H1 (cell line): ENCODE measurements around the gene PLXNB3. TPM values are rescaled to one million over a fixed set of nuclear protein-coding genes. Genes with fewer than 3 reads are reported as not detected.

Experiments used
- CTCF ChIA-PET: fragments of 300-600 bp; sonication (Branson Sonifier 250); formaldehyde crosslinking; loops from one replicate; lab custom pipeline; 2021; ENCODE audit not compliant: partially characterized antibody; lab: Charles Lee
- POLR2A ChIA-PET: fragments of 300-600 bp; sonication (Branson Sonifier 250); formaldehyde crosslinking; loops from one replicate; lab custom pipeline; 2021; ENCODE audit warnings: inconsistent platforms; ENCODE audit not compliant: partially characterized antibody; lab: Charles Lee
- DNase-seq, 2 experiments: peaks; one replicate each; pipeline versions ENCODE4 v3.0.0 to v3.0.0-alpha.2; 2010 to 2022; ENCODE audit warnings: low spot score in 2 of 2, low read depth in 1 of 2, mixed read lengths in 1 of 2
- FAIRE-seq: peaks from 2 replicates; lab custom pipeline; 2011; peaks lifted over from hg19 to GRCh38; lab: Jason Lieb, UNC
- H2AFZ ChIP-seq: 2 replicates; pipeline ENCODE4 v1.8.1; 2012; ENCODE audit warnings: low read length, inconsistent platforms
- H2AK5ac ChIP-seq: 2 replicates; pipeline ENCODE4 v1.6.1; 2013; ENCODE audit warnings: low read depth, low read length
- H2BK120ac ChIP-seq: replicated peaks from 2 replicates; pipeline ENCODE3; 2013; ENCODE audit warnings: low read depth, low read length, inconsistent platforms
- H2BK12ac ChIP-seq: 2 replicates; pipeline ENCODE4 v1.6.1; 2013; ENCODE audit warnings: low read depth, low read length
- H2BK15ac ChIP-seq: 2 replicates; pipeline ENCODE4 v1.6.1; 2013; ENCODE audit warnings: low read length
- H2BK20ac ChIP-seq: 2 replicates; pipeline ENCODE4 v1.6.1; 2013; ENCODE audit warnings: low read length
- H2BK5ac ChIP-seq: 2 replicates; pipeline ENCODE4 v1.6.1; 2013; ENCODE audit warnings: low read depth, low read length
- H3K14ac ChIP-seq: 2 replicates; pipeline ENCODE4 v1.6.1; 2013; ENCODE audit warnings: inconsistent platforms; ENCODE audit not compliant: insufficient read length
- H3K18ac ChIP-seq: 2 replicates; pipeline ENCODE4 v1.6.1; 2013; ENCODE audit warnings: low read length; ENCODE audit errors: extremely low read depth
- H3K23ac ChIP-seq: 2 replicates; pipeline ENCODE4 v1.6.1; 2013; ENCODE audit warnings: inconsistent platforms; ENCODE audit not compliant: insufficient read length
- H3K23me2 ChIP-seq: 2 replicates; pipeline ENCODE4 v1.6.1; 2013; ENCODE audit warnings: low read depth, low read length
- H3K27ac ChIP-seq: 2 replicates; pipeline ENCODE4 v1.6.1; 2011; ENCODE audit warnings: low read depth, low read length, inconsistent platforms
- H3K27me3 ChIP-seq, 4 experiments: replicated peaks in 1 of 4; 1 replicate in 1 of 4; 2 replicates in 3 of 4; pipeline versions ENCODE4 v1.6.1 to v1.8.1; 2011 to 2013; ENCODE audit warnings: low read length in 3 of 4, mild to moderate bottlenecking in 3 of 4, inconsistent platforms in 2 of 4, mixed read lengths in 2 of 4, moderate library complexity in 1 of 4; ENCODE audit not compliant: control insufficient read depth in 3 of 4, insufficient read depth in 3 of 4; ENCODE audit errors: extremely low read depth in 1 of 4
- H3K36me3 ChIP-seq, 4 experiments: 2 replicates each; pipeline versions ENCODE4 v1.6.1 to v1.8.1; 2011 to 2013; ENCODE audit warnings: mild to moderate bottlenecking in 4 of 4, low read length in 3 of 4, moderate library complexity in 2 of 4, control low read depth in 1 of 4, inconsistent platforms in 1 of 4; ENCODE audit not compliant: insufficient read depth in 4 of 4, control insufficient read depth in 2 of 4
- H3K4ac ChIP-seq: replicated peaks from 2 replicates; pipeline ENCODE3; 2013; ENCODE audit warnings: low read length, low read depth, mixed read lengths, inconsistent platforms; ENCODE audit not compliant: insufficient read length
- H3K4me1 ChIP-seq, 4 experiments: replicated peaks in 1 of 4; 1 replicate in 1 of 4; 2 replicates in 3 of 4; pipeline versions ENCODE4 v1.6.1 to v1.8.1; 2011 to 2013; ENCODE audit warnings: low read length in 3 of 4, inconsistent platforms in 2 of 4, mixed read lengths in 1 of 4; ENCODE audit not compliant: insufficient read depth in 4 of 4, control insufficient read depth in 3 of 4
- H3K4me2 ChIP-seq, 2 experiments: 2 replicates each; pipeline versions ENCODE4 v1.6.1 to v1.8.1; 2011 to 2013; ENCODE audit warnings: low read depth in 2 of 2, low read length in 2 of 2, control low read depth in 1 of 2, inconsistent platforms in 1 of 2, mild to moderate bottlenecking in 1 of 2; ENCODE audit not compliant: insufficient read depth in 1 of 2
- H3K4me3 ChIP-seq, 4 experiments: fragments of 200-600, 300-600 bp in 1 of 4; sonication (generic), shearing (Covaris generic), sonication (Bioruptor Twin) in 1 of 4; 2 replicates each; pipeline versions ENCODE4 v1.5.1 to v1.8.1; 2011 to 2016; ENCODE audit warnings: low read length in 4 of 4, low read depth in 3 of 4, control low read depth in 2 of 4, inconsistent platforms in 2 of 4, mild to moderate bottlenecking in 2 of 4, mixed read lengths in 1 of 4, moderate library complexity in 1 of 4; ENCODE audit not compliant: insufficient read depth in 2 of 4; ENCODE audit errors: extremely low read depth in 1 of 4
- H3K56ac ChIP-seq: replicated peaks from 2 replicates; pipeline ENCODE3; 2013; ENCODE audit warnings: low read depth, mild to moderate bottlenecking, mixed read lengths, low read length, inconsistent platforms; ENCODE audit not compliant: insufficient read length
- H3K79me1 ChIP-seq: 2 replicates; pipeline ENCODE4 v1.6.1; 2013; ENCODE audit warnings: low read depth, low read length, control low read depth
- H3K79me2 ChIP-seq, 2 experiments: 2 replicates each; pipeline versions ENCODE4 v1.6.1 to v1.8.1; 2012 to 2013; ENCODE audit warnings: low read length in 2 of 2, mild to moderate bottlenecking in 2 of 2, inconsistent platforms in 1 of 2; ENCODE audit not compliant: insufficient read depth in 2 of 2, control insufficient read depth in 1 of 2
- H3K9ac ChIP-seq, 4 experiments: replicated peaks in 1 of 4; 1 replicate in 1 of 4; 2 replicates in 3 of 4; pipeline versions ENCODE4 v1.6.1 to v1.8.1; 2011 to 2013; ENCODE audit warnings: low read depth in 3 of 4, low read length in 3 of 4, control low read depth in 2 of 4, mild to moderate bottlenecking in 2 of 4, moderate library complexity in 2 of 4, inconsistent platforms in 1 of 4; ENCODE audit errors: extremely low read depth in 1 of 4
- H3K9me3 ChIP-seq, 2 experiments: 2 replicates each; pipeline versions ENCODE4 v1.6.1 to v1.8.1; 2012 to 2013; ENCODE audit warnings: mild to moderate bottlenecking in 2 of 2, moderate library complexity in 2 of 2, control low read depth in 1 of 2, inconsistent platforms in 1 of 2, low read depth in 1 of 2, low read length in 1 of 2, mixed read lengths in 1 of 2; ENCODE audit not compliant: insufficient read depth in 2 of 2
- H4K20me1 ChIP-seq, 2 experiments: replicated peaks in 1 of 2; 2 replicates each; pipeline versions ENCODE3 to v1.8.1; 2011 to 2013; ENCODE audit warnings: inconsistent platforms in 2 of 2, low read length in 2 of 2, mild to moderate bottlenecking in 1 of 2; ENCODE audit not compliant: insufficient read depth in 2 of 2, control insufficient read depth in 1 of 2
- H4K5ac ChIP-seq: 2 replicates; pipeline ENCODE4 v1.6.1; 2013; ENCODE audit warnings: low read length, low read depth, mixed read lengths, inconsistent platforms; ENCODE audit not compliant: insufficient read length
- H4K8ac ChIP-seq: 2 replicates; pipeline ENCODE4 v1.8.0; 2013; ENCODE audit warnings: mild to moderate bottlenecking, moderate library complexity, low read length, inconsistent platforms; ENCODE audit not compliant: insufficient read depth; ENCODE audit errors: extremely low read depth
- H4K91ac ChIP-seq: replicated peaks from 2 replicates; pipeline ENCODE3; 2013; ENCODE audit warnings: low read length, mixed read lengths, inconsistent platforms; ENCODE audit not compliant: insufficient read length
- EP300 ChIP-seq, 2 experiments: IDR thresholded peaks; 1 replicate in 1 of 2; 2 replicates in 1 of 2; pipeline ENCODE4 v1.6.1; 2011 to 2012; ENCODE audit warnings: low read depth in 2 of 2, low read length in 2 of 2, mild to moderate bottlenecking in 2 of 2, borderline replicate concordance in 1 of 2, inconsistent platforms in 1 of 2, moderate library complexity in 1 of 2
- GTF2F1 ChIP-seq: IDR thresholded peaks from 2 replicates; pipeline ENCODE4 v1.6.1; 2012; ENCODE audit warnings: low read depth, low read length, improper control_type of control experiment, borderline replicate concordance
- HDAC6 ChIP-seq: IDR thresholded peaks from one replicate; pipeline ENCODE4 v1.7.1; 2012; ENCODE audit warnings: low read depth, mild to moderate bottlenecking, inconsistent platforms, low read length, moderate library complexity
- KDM1A ChIP-seq: fragments of 200-600, 300-600 bp; sonication (generic); IDR thresholded peaks from 2 replicates; pipeline ENCODE4 v1.7.1; 2016; ENCODE audit warnings: mild to moderate bottlenecking, low read length, borderline replicate concordance
- KDM5A ChIP-seq: fragments of 200-600 bp; IDR thresholded peaks from 2 replicates; pipeline ENCODE4 v1.7.1; 2012; ENCODE audit warnings: mild to moderate bottlenecking, low read length, inconsistent platforms, mixed read lengths
- MAFK ChIP-seq: IDR thresholded peaks from 2 replicates; pipeline ENCODE4 v1.6.1; 2012; ENCODE audit warnings: low read depth, mild to moderate bottlenecking, improper control_type of control experiment, low read length
- POU5F1 ChIP-seq: IDR thresholded peaks from 2 replicates; pipeline ENCODE4 v1.6.1; 2011; ENCODE audit warnings: low read depth, mild to moderate bottlenecking, low read length, moderate library complexity
- RAD21 ChIP-seq, 2 experiments: IDR thresholded peaks in 1 of 2; conservative IDR thresholded peaks in 1 of 2; 2 replicates each; pipeline ENCODE4 v1.6.1; 2011; ENCODE audit warnings: low read depth in 2 of 2, low read length in 2 of 2, improper control_type of control experiment in 1 of 2, inconsistent platforms in 1 of 2, mild to moderate bottlenecking in 1 of 2, moderate library complexity in 1 of 2
- SIX5 ChIP-seq: IDR thresholded peaks from 2 replicates; pipeline ENCODE4 v1.6.1; 2011; ENCODE audit warnings: mild to moderate bottlenecking, low read depth, low read length
- TAF7 ChIP-seq: optimal IDR thresholded peaks from 2 replicates; pipeline ENCODE3; 2011; ENCODE audit warnings: low read depth, mild to moderate bottlenecking, inconsistent platforms, low read length, moderate library complexity, borderline replicate concordance
- WGBS, 2 experiments: shearing (Covaris generic) in 1 of 2; methylation state at CpG; one replicate each; pipeline versions ENCODE4 v1.1.6 to v1.1.7; 2013 to 2015; ENCODE audit warnings: low lambda C conversion rate in 2 of 2, mixed read lengths in 2 of 2, inconsistent platforms in 1 of 2, low coverage in 1 of 2, missing lambda C conversion rate in 1 of 2; ENCODE audit not compliant: insufficient replicate concordance in 2 of 2, insufficient coverage in 1 of 2, insufficient read length in 1 of 2; ENCODE audit errors: extremely low coverage in 1 of 2, missing lambda C conversion rate in 1 of 2; 5-methylcytosine and 5-hydroxymethylcytosine counted together
- polyA plus RNA-seq, 7 experiments: library from polyadenylated mRNA; depleted of rRNA in 3 of 7; stranded (reverse) in 5 of 7; unstranded in 2 of 7; fragments of >200 nt in 5 of 7; fragments of 200-250 nt in 2 of 7; gene quantifications; 1 replicate in 5 of 7; 2 replicates in 1 of 7; 4 replicates in 1 of 7; pipeline versions ENCODE4 v1.2.1 to v1.2.3, GENCODE V29; 2011 to 2013; ENCODE audit warnings: missing spikeins in 2 of 7, mixed read lengths in 2 of 7
- total RNA-seq: library from RNA; stranded (reverse); fragmentation: NEBNext Ultra II Directional; extraction: Animal tissue kit (Norgen Biotek cat#: 25700); gene quantifications from 2 replicates; pipeline ENCODE4 v1.2.1, GENCODE V29; 2021
- TF ChIP-seq, protein P1 (sequence below): IDR thresholded peaks from 2 replicates; pipeline ENCODE4 v1.6.1; 2011; ENCODE audit warnings: low read depth, mild to moderate bottlenecking, low read length; ENCODE audit not compliant: insufficient read depth

PLXNB3 gene
- total and polyA plus RNA-seq, 2 of the 8 experiments (the other 6 are each of a cell fraction or from before 2014, with no cell fraction given): 1.2 to 2.7 TPM

DNA sequence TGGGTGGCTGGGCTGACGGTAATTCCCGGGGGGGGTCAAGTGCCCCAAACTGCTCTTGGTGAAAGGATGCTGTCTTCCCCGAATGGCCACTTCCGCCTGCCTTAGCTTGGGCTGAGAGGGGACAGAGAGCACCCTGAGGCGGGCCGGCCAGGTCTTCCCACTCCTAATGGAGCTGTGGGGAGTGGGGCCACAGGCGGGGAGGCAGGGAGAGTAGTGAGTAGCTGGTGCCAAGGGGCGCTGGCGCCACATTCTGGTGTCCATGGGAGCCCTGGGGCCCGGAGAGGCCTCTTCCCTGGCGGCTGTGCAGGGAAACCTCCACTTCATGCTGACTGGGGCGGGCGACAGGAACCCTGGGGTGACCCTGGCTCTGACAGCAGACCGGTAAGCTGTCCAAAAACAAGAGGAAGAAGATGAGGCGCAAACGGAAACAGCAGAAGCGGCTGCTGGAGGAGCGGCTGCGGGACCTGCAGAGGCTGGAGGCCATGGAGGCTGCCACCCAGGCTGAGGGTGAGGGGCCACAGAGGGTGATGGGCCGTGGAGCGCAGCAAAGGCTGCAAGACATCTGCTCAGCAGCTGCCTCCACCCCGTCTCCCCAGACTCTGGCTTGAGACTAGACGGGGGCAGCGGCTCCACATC lies 19.4 kb downstream of the PLXNB3 start:
- Histone ChIP-seq H3K4me3 (no peak overlapping the region), H3K27ac (no peak overlapping the region), H2BK20ac (no peak overlapping the region), H3K79me2 (no peaks in the 10 kb centered on the region), H2BK15ac (no peak overlapping the region), H3K9me3 (no peaks in the 10 kb centered on the region), H3K56ac (no peak overlapping the region), H2AFZ (no peak overlapping the region), H2AK5ac (no peak overlapping the region), H2BK5ac (no peak overlapping the region), H2BK12ac (no peak overlapping the region), H3K14ac (no peak overlapping the region), H2BK120ac (no peak overlapping the region), H3K79me1 (no peaks in the 10 kb centered on the region), H3K23me2 (no peaks in the 10 kb centered on the region), H3K9ac (no peak overlapping the region), H3K36me3 (peaks cover 0 to 5% (median 0%) of the 10 kb centered on the region in 4 experiments; a peak in 2 of 8 replicates), H3K18ac (no peak overlapping the region), H3K4me2 (no peak overlapping the region), H4K91ac (no peak overlapping the region), H4K8ac (no peak overlapping the region), H3K4me1 (no peaks in the 10 kb centered on the region), H4K5ac (no peak overlapping the region), H3K27me3 (no peaks in the 10 kb centered on the region), H3K4ac (no peak overlapping the region), H4K20me1 (peaks cover 0 to 2% of the 10 kb centered on the region in 2 experiments), H3K23ac (no peak overlapping the region)
- CTCF ChIA-PET: interaction anchor here (0.9 to 2.8 kb wide), 4 partner anchors 8 to 127 kb away, joined by 3 to 14 read pairs (median 4); no protein-coding TSS in a partner anchor
- POLR2A ChIA-PET: interaction anchor here (1.0 kb wide), 1 partner anchor 123 kb away, joined by 3 read pairs; no protein-coding TSS in a partner anchor
- 91% methylated on average over 6 of the region's 24 CpGs; no CpG with 5 or more reads in 1 of the 2 experiments for WGBS, 2 experiments
- DNase-seq (no peak), FAIRE-seq (no peak)
- TF ChIP-seq, protein P1, sequence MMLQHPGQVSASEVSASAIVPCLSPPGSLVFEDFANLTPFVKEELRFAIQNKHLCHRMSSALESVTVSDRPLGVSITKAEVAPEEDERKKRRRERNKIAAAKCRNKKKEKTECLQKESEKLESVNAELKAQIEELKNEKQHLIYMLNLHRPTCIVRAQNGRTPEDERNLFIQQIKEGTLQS: no peak
- TF ChIP-seq POU5F1 (no peak), RAD21 (IDR thresholded peaks at IDR 0.05 in 1 of 2, conservative IDR thresholded peaks at IDR 0.05 in 1 of 2; ENCODE audit: low read depth in 2 of 2, low read length in 2 of 2) (no peak), SIX5 (no peak), GTF2F1 (no peak), EP300 (IDR thresholded peaks at IDR 0.05; ENCODE audit: borderline replicate concordance in 1 of 2, low read depth in 2 of 2, low read length in 2 of 2) (no peak), KDM1A (no peak), TAF7 (no peak), MAFK (no peak), HDAC6 (no peak), KDM5A (no peak)
